ENCODE data around the gene C4A.
"Not testable (repeated sequence)": the region's sequence is repeated elsewhere in the genome, so short reads cannot be mapped to it uniquely, and the experiment has no call there.

C4A gene

GRCh38 chr6:31961616-31962015, 20.2 kb upstream of the C4A start:
- DNase-seq: no peak

DNA sequence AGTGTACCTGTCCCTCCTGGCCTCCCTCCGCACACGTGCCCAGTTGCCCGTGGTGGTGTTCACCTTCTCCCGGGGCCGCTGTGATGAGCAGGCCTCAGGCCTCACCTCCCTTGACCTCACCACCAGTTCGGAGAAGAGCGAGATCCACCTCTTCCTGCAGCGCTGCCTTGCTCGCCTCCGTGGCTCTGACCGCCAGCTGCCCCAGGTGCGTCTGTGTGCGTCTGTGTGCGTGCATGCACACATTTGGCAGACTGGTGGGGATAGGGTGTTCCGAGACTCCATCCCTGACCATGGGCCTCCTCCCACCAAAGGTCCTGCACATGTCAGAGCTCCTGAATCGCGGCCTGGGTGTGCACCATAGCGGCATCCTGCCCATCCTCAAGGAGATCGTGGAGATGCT, 17.9 kb upstream of the C4A start:
- no peak for DNase-seq

DNA sequence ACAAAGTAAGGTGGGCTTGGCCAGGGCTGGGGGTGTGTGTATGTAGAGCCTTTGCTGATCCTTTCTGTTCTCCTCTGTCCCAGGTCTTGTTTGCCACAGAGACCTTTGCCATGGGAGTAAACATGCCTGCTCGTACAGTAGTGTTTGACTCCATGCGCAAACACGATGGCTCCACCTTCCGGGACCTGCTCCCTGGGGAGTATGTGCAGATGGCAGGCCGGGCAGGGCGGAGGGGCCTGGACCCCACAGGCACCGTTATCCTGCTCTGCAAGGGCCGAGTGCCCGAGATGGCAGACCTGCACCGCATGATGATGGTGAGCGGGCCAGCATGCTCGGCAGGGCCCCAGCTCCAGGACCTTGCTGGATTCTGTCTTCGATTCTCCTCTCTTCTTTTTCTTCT, 16.2 kb upstream of the C4A start:
- no peak for DNase-seq

DNA sequence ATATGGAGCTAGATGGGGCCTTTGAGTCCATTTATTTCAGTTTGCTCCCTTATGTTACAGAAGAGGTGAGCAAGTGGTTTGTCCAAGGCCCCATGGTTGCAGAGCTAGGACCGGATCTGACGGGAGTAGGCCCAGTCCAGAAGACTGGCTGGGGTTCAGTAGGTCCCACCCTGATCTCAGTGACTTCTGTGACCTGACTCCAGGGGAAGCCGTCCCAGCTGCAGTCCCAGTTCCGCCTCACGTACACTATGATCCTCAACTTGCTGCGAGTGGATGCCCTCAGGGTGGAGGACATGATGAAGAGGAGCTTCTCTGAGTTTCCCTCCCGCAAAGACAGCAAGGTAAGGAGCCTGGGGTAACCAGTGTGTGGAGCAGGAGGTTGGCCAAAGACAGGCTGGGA, 15.4 kb upstream of the C4A start:
- DNase-seq: no peak

DNA sequence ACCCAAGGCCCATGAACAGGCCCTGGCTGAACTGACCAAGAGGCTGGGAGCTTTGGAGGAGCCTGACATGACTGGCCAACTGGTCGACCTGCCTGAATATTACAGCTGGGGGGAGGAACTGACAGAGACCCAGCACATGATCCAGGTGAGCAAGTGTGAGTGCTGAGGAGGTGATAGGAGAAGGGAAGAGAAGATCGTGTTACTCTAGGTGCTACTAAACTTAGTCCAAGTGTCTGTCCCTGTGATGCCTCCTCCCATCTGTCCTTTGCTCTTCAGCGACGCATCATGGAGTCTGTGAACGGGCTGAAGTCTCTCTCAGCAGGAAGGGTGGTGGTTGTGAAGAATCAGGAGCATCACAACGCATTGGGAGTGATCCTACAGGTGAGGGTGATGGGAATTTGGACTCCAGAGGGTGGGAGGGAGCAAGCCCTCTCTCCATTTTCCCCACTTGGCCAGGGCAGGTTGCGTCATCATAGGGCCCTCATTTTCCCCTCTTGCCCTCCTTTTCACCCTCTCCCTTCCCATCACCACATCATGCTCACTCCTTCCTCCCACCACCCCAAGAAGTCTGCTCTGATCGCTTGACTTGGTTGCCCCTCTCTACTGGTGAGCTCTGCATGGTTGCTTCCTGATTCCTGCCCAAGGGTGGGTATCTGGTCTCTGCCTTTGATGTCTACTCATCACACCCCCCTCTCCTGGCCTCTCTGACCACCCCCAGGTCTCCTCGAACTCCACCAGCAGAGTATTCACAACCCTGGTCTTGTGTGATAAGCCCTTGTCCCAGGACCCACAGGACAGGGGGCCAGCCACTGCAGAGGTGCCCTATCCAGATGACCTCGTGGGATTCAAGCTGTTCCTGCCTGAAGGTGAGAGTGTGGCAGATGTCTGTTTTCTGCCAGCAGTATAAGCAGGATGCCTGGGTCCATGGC, 14.6 kb upstream of the C4A start:
- DNase-seq: no peak

DNA sequence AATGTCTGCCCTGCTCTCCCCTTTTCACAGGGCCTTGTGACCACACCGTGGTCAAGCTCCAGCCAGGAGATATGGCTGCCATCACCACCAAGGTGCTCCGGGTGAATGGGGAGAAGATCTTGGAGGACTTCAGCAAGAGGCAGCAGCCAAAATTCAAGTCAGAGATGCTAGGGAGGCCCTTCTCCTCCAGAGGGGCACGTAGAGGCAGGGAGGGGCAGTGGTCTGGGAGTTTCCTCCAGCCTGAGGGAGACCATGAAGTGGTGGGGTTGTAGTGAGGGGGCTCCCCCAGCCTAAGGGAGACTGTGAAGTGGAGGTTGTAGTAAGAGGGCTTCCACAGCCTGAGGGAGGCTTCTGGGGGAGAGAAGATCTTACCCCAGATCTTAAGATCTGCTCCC, 13.9 kb upstream of the C4A start:
- DNase-seq: peak; percentile 10

DNA sequence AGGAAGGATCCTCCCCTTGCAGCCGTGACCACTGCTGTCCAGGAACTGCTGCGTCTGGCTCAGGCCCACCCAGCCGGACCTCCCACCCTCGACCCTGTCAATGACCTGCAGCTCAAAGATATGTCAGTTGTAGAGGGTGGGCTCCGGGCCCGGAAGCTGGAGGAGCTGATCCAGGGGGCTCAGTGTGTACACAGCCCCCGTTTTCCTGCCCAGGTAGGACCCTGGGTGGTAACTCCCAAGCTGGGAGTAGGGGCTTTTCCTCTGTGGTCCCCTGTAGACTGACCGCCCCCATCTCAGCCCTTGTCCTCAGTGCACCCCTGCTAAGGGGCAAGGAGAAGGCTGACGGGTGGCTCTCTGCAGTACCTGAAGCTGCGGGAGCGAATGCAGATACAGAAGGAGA, 13.5 kb upstream of the C4A start:
- DNase-seq: no peak

GRCh38 chr6:31968791-31969711, 12.8 kb upstream of the C4A start:
- no peak for DNase-seq

DNA sequence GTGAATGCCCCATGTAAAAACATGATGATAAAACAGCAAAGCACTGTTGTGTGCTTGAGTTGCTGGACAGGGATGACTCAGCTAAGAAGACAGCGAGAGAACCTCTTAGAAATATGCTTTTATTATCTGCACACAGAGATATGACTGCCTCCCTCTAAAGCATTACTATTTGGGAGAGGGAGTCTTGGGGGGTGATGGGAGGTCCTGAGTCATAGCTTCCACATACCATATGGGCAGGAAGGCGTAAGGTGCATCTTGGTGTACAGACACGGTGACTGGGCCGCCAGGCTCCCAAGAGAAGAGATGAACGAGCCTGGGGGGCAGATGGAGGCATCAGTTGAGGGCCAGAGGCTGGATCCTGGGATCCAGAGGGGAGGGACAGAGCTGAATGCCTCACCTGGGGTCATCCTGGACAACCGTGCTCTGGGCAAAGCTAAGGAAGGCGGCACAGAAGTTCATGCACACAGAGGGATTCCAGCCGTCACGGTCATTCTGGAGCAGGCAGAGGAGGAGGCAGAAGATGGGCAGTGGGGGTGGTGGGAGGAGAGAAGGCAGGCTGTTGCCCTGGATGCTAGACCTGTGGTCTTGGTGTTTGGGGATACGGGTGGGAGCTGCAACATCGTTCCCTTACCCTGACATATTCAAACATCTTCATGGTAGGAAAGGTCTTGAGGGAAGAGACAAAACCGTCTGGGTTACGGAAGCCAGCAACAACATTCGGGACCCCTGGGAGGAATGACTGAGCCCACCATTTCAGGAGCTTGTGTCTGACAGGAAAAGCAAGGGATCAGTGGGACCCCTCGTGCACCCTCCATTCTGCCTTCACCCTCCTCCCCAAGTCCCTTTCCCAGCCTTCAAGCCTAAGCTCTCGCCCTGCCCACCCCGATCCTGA, 11.9 kb upstream of the C4A start:
- no peak for DNase-seq

DNA sequence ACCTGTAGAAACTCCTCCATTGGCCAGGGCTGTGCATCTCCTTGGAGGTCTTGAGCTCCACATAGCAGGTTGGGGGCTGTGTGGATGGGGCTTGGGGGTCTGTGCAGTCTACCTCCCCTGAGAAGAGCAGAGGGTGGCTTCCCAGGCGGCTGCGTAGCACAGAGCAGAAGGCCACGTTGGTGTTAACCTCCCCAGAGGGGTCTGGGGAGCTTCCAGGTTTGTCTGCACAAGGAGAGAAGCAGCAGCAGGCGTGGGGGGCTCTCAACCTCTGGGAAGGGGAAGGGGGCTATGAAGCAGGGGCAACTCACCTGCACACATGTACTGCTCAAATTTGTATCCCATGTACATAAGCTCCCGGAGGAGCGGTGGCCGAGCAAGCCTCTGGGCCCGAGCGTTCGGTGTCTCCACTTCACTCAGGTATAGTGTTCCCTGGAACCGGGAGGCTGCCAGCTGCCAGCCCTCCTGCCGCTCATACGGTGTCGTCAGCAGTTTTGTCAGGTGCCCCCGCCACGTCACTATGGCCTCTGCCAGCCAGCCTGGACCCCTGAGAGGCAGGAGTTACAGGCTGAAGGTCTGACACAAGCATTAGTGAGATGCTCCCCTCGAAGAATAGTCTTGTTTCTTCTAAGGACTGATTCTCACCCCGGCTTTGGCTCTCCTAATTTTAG, 11.1 kb upstream of the C4A start:
- no peak for DNase-seq

DNA sequence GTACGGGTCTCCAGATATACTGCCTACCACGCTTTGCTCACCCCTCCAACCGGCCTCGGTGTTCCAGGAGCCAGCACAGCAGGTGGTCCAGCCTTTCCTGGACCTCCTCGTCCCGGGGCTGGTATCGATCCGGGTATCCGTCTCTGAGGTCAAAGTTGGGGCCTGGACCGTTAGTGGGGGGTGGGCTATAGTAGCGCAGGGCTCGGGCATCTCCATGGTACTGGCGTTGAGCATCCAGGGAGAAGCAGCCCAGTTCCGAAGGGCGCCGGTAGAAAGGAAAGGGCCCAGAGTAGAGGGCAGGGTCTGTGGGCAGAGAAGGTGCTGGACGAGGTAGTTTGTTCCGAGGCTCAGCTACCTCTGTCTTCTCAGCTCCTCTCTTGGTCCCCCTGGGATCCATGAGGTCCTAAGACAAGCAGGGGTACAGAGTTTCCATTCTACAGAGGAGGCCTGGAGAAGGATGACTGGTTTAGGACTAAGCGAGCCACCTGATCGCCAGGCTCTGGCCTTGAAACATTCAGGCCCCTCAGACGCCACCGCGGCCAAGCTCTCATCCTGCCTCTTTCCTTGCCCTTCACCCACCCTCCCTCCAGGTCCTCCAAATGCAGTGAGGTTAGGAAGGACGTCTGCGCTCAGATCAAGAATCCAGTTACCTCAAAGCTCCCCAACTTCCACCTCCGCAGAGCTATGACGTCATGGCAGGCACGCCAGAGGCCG, 10.4 kb upstream of the C4A start:
- no peak for DNase-seq

GRCh38 chr6:31971993-31972708, 9.7 kb upstream of the C4A start, which contains the start of gene DXO:
TSS of gene DXO (minus strand) at chr6:31972138. CDS start at chr6:31971675, 463 bp downstream.
- peak; percentile 97 for DNase-seq

DNA sequence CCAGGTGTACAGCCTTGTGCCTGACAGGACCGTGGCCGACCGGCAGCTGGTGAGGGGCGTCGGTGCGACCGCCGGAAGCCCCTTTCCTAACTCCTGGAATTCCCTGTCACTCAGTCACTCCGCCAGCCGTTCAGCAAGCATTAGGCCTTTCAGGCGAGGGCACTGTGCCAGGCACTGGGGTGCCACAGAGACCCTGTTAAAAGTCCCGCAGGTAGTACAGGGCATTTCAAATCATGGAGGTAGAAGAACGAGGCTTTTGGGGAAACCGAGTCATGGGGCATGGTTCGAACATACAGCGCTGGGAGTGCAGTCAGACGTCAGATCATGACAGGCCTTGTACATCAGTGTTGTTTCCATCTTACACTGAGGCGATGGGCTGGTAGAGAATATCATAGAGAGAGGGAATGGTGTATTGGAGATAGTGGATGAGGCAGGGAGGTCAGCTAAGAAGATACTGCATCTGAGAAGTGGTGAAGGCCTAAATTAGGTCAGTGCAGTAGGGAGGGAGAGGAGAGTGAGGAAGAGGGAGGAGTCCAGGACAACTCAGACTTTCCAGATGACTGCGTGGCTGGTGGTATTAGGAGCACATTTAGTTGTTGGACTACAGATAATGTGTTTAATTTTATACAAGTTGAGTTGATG, 9.0 kb upstream of the C4A start:
- DNase-seq: no peak

- DNase-seq: peak; percentile 12
Observed at GRCh38 chr6:31976065-31976464, 5.8 kb upstream of the C4A start.

GRCh38 chr6:31977816-31978431, 3.9 kb upstream of the C4A start:
- no peak for DNase-seq

- DNase-seq: no peak
Observed at GRCh38 chr6:31978831-31979230, 3.0 kb upstream of the C4A start.

DNA sequence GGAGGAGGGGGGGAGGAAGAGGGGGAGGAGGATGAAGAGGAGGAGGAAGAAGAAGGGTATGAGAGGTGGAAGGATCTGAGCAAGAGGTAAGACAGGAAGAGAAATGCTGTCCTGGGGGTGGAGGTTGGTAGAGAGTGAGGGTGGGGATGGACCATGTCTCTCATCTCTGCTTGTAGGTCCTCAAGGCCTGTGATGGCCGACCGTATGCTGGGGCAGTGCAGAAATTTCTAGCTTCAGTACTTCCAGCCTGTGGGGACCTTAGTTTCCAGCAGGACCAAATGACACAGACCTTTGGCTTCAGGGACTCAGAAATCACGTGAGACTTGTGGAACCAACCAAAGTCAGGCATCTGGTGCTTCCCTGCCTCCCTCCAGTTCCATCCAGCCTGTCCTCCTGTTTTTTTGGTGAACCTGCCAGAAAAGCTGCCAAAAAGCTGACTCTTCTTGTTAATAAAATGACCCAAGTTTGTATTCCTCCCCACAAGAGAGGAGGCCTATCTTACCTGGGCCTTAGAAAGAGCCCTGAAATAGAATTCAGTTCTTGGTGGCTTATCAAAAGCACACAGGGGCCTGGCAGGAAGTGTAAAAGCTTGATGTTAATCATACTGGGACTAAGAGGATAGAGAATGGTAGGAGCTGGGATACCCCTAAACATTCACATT, 2.5 kb upstream of the C4A start:
- DNase-seq: no peak

DNA sequence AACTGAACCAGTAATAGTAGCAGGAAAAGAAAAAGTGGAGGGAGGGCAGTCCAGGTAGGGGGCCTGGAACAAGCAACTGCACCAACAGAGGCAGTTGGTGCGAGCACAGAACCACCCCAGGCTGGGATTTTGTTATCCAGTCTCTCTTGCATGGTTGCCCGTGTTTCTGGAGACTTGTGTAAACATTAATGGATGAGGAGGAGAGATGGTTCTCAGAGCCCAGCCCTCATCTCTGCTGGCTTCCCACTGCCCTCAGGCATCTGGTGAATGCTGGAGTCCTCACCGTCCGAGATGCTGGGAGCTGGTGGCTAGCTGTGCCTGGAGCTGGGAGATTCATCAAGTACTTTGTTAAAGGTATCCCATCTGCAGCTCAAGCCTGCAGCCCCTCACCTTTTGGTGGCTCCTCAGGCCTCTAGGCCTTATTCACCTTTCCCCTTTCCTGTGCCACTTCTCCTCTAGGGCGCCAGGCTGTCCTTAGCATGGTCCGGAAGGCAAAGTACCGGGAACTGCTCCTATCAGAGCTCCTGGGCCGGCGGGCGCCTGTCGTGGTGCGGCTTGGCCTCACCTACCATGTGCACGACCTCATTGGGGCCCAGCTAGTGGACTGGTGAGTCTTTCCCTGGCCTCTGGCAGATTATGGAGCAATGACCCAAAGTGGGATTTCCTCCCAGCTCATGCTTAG, 1.5 kb upstream of the C4A start:
- DNase-seq: not testable (repeated sequence)

GRCh38 chr6:31980998-31981397, 859 bp upstream of the C4A start:
- DNase-seq: not testable (repeated sequence)

Data from femur (tissue), 1 donor.